ENCODE data around the gene SMYD3. TPM values are rescaled to one million over a fixed set of nuclear protein-coding genes. Genes with fewer than 3 reads are reported as not detected.

SMYD3 gene
- total and polyA plus RNA-seq, 2 experiments from 2014 or later = 30.8 to 68.5 TPM

DNA sequence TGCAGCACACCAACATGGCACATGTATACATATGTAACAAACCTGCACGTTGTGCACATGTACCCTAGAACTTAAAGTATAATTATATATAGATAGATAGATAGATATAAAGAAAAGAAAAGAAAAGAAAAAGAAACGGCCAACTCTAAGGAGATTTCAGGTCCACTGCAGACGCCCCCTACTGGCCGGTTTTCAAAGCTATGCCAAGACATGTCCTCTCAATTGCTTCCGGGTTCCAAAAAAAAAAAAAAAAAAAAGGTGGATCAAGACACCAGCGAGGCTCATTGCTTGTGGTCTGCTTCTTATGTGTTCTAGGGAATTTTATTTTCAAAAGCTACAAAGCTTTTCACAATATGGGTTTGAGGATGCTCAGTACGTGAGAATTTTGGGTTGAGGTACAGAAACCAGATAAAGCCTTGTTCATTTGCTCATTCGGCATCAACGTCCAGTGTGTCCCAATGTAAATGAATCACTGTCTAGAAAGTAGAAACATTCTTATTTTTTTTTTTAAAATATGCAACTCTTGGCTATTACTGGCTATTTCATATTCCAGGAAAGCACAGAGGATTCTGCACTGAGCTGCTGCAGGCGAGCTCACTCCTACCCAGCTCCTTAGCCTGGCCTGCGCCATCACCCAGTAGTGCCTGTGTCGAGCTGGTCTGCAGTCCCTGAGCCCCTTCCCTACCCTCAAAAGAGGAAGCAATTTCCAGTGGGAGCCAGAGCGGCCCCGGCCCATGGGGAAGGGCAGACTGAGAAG is 709.3 kb downstream of the SMYD3 start:
- no peaks in the 10 kb centered on the region for H4K20me1 ChIP-seq (ENCODE audit: insufficient read depth, poor library complexity, severe bottlenecking)
- 81% methylated on average over 13 of the region's 14 CpGs for WGBS (ENCODE audit: low lambda C conversion rate, missing lambda C conversion rate)

DNA sequence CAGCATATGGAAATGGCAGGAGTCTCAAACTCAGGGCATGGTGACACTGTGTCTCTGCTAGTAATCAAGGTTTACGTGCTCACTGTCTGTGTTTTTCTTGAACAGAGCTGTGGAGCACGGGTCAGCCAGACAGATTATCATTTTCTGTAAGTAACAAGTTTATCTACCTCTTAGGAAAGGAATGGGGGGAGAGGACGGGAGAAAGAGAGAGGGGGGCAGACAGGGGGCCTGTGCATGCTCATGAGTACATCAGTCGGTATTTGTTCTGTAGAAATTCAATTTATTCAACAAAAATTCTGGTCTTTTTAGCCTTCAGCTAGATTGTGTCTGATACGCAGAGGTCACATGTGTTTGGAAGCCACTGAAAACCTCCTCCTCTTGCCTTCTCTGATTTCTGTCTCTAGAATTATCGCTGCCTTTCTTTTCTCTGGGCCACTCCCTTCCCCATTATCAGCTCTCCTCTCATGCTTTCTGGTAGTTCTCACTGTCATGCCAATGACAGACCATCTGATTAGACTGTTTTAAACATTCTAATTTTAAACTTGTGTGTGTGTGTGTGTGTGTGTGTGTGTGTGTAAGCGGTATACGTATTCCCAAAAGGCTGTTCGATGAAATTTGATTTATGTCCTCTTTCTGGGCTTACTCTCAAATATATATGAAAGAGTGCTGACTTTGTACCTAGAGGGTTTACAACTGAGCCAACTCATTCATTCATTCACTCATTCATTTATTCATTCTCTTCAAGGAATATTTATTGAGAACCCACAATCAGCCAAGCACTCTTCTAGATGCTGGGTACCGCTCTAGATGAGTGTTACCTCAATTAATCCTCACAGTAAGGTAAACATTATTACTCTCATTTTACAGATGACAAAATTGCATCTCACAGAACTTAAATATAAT is 715.4 kb downstream of the SMYD3 start:
- no peak overlapping the region for H3K4me3 ChIP-seq
- no peaks in the 10 kb centered on the region for H3K9me2 ChIP-seq (replicated peaks; ENCODE audit: insufficient read depth)
- H3K4me2 ChIP-seq = peak overlapping the region; percentile 23
- H3K4me1 ChIP-seq (ENCODE audit: insufficient read depth) = peaks cover 11% of the 10 kb centered on the region
- no peaks in the 10 kb centered on the region for H3K27me3 ChIP-seq
- no peak for TF ChIP-seq EZH2 (IDR thresholded peaks at IDR 0.05; ENCODE audit: borderline replicate concordance)
- no peaks in the 10 kb centered on the region for H3K79me2 ChIP-seq
- DNase-seq (ENCODE audit: low spot score) = peak; percentile 45
- peak overlapping the region; percentile 44 for H3K27ac ChIP-seq
- no peaks in the 10 kb centered on the region for H3K36me3 ChIP-seq (replicated peaks; ENCODE audit: insufficient read depth, low read depth)
- no peak overlapping the region for H2AFZ ChIP-seq
- H3K9me3 ChIP-seq (ENCODE audit: low read depth) = no peaks in the 10 kb centered on the region
- no peaks in the 10 kb centered on the region for H4K20me1 ChIP-seq (ENCODE audit: insufficient read depth, poor library complexity, severe bottlenecking)
- WGBS (ENCODE audit: low lambda C conversion rate, missing lambda C conversion rate) = 55% methylated on average over 10 of the region's 10 CpGs

More for the DNA sequence above, 709.3 kb downstream of the SMYD3 start:
- Histone ChIP-seq H3K4me2 (no peak overlapping the region), H3K4me3 (no peak overlapping the region), H2AFZ (no peak overlapping the region), H3K4me1 (ENCODE audit: insufficient read depth) (no peaks in the 10 kb centered on the region), H3K9me2 (replicated peaks; ENCODE audit: insufficient read depth) (no peaks in the 10 kb centered on the region), H3K9me3 (ENCODE audit: low read depth) (no peaks in the 10 kb centered on the region), H3K27ac (no peak overlapping the region), H3K79me2 (no peaks in the 10 kb centered on the region), H3K36me3 (replicated peaks; ENCODE audit: insufficient read depth, low read depth) (no peaks in the 10 kb centered on the region), H3K27me3 (no peaks in the 10 kb centered on the region)
- no peak for DNase-seq (ENCODE audit: low spot score)
- TF ChIP-seq, protein P1, sequence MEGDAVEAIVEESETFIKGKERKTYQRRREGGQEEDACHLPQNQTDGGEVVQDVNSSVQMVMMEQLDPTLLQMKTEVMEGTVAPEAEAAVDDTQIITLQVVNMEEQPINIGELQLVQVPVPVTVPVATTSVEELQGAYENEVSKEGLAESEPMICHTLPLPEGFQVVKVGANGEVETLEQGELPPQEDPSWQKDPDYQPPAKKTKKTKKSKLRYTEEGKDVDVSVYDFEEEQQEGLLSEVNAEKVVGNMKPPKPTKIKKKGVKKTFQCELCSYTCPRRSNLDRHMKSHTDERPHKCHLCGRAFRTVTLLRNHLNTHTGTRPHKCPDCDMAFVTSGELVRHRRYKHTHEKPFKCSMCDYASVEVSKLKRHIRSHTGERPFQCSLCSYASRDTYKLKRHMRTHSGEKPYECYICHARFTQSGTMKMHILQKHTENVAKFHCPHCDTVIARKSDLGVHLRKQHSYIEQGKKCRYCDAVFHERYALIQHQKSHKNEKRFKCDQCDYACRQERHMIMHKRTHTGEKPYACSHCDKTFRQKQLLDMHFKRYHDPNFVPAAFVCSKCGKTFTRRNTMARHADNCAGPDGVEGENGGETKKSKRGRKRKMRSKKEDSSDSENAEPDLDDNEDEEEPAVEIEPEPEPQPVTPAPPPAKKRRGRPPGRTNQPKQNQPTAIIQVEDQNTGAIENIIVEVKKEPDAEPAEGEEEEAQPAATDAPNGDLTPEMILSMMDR (IDR thresholded peaks at IDR 0.05; ENCODE audit: poor library complexity) = peak; percentile 39
- TF ChIP-seq EZH2phosphoT487 (IDR thresholded peaks at IDR 0.05; ENCODE audit: low read depth, severe bottlenecking, unreplicated experiment) = no peak
- no peak for TF ChIP-seq EZH2 (IDR thresholded peaks at IDR 0.05; ENCODE audit: borderline replicate concordance)

DNA sequence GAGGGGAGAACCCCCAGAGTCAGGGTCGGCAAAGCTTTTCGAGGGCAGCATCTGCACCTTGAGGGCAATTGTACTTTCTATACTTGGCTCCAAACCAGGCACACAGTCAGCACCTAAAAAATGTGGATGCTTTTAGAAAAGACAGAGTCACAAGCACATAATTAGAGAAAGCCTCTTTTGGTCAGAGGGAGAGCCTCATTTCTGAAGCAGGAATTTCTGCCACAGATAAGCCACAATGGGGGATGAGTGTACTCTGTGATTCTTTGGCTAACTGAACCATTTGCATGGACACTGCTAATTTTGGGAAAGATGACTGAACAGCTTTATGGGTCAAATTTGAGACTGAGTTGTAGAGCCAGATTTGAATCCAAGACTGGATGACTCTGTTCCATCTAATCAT is 716.6 kb downstream of the SMYD3 start:
- H2AFZ ChIP-seq = no peak overlapping the region
- H4K20me1 ChIP-seq (ENCODE audit: insufficient read depth, poor library complexity, severe bottlenecking) = no peaks in the 10 kb centered on the region
- H3K79me2 ChIP-seq = no peaks in the 10 kb centered on the region
- no peak for DNase-seq (ENCODE audit: low spot score)
- H3K9me2 ChIP-seq (replicated peaks; ENCODE audit: insufficient read depth) = no peaks in the 10 kb centered on the region
- TF ChIP-seq, protein P1 (IDR thresholded peaks at IDR 0.05; ENCODE audit: poor library complexity) = no peak
- no peak for TF ChIP-seq EZH2phosphoT487 (IDR thresholded peaks at IDR 0.05; ENCODE audit: low read depth, severe bottlenecking, unreplicated experiment)
- TF ChIP-seq EZH2 (IDR thresholded peaks at IDR 0.05; ENCODE audit: borderline replicate concordance) = no peak
- peaks cover 11% of the 10 kb centered on the region for H3K4me1 ChIP-seq (ENCODE audit: insufficient read depth)
- 91% methylated on average over 2 of the region's 2 CpGs for WGBS (ENCODE audit: low lambda C conversion rate, missing lambda C conversion rate)
- H3K36me3 ChIP-seq (replicated peaks; ENCODE audit: insufficient read depth, low read depth) = no peaks in the 10 kb centered on the region
- H3K4me3 ChIP-seq = no peak overlapping the region
- H3K27me3 ChIP-seq = no peaks in the 10 kb centered on the region
- no peak overlapping the region for H3K4me2 ChIP-seq
- peak overlapping the region; percentile 44 for H3K27ac ChIP-seq
- no peaks in the 10 kb centered on the region for H3K9me3 ChIP-seq (ENCODE audit: low read depth)

DNA sequence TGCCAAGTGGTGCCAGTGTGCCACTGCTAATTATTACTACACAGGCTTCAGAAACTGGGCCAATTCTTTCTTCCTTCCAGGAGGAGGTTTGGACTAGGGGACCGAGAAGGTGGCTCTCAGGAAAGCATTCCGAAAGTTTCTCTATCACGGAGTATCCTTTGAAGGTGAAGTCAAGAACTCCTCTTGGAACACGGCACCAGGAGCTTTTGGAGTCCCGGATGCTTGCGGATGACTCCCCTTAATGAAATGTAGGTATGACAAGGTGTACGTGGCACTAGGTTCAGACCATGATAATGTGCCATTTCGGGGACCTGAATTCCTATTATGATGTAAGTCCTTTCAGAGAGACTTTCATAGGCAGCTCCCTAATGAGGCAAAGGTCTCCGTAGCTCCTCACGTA is 718.2 kb downstream of the SMYD3 start:
- peaks cover 11% of the 10 kb centered on the region for H3K4me1 ChIP-seq (ENCODE audit: insufficient read depth)
- DNase-seq (ENCODE audit: low spot score) = no peak
- H3K4me2 ChIP-seq = no peak overlapping the region
- H3K9me3 ChIP-seq (ENCODE audit: low read depth) = no peaks in the 10 kb centered on the region
- H3K27ac ChIP-seq = peak overlapping the region; percentile 42
- 98% methylated on average over 10 of the region's 10 CpGs for WGBS (ENCODE audit: low lambda C conversion rate, missing lambda C conversion rate)
- H3K4me3 ChIP-seq = no peak overlapping the region
- no peaks in the 10 kb centered on the region for H3K79me2 ChIP-seq
- H3K9me2 ChIP-seq (replicated peaks; ENCODE audit: insufficient read depth) = no peaks in the 10 kb centered on the region
- H3K27me3 ChIP-seq = no peaks in the 10 kb centered on the region
- TF ChIP-seq EZH2 (IDR thresholded peaks at IDR 0.05; ENCODE audit: borderline replicate concordance) = no peak
- TF ChIP-seq, protein P1 (IDR thresholded peaks at IDR 0.05; ENCODE audit: poor library complexity) = no peak
- no peak for TF ChIP-seq EZH2phosphoT487 (IDR thresholded peaks at IDR 0.05; ENCODE audit: low read depth, severe bottlenecking, unreplicated experiment)
- H4K20me1 ChIP-seq (ENCODE audit: insufficient read depth, poor library complexity, severe bottlenecking) = no peaks in the 10 kb centered on the region
- H3K36me3 ChIP-seq (replicated peaks; ENCODE audit: insufficient read depth, low read depth) = no peaks in the 10 kb centered on the region
- no peak overlapping the region for H2AFZ ChIP-seq

Data from hepatocyte (in vitro differentiated cells).